Measurements from ENCODE around the gene HTRA3. TPM values are rescaled to one million over a fixed set of nuclear protein-coding genes. Genes with fewer than 3 reads are reported as not detected.

The HTRA3 gene
- total RNA-seq, 1 experiment from 2014 or later, result 0.64 TPM

DNA sequence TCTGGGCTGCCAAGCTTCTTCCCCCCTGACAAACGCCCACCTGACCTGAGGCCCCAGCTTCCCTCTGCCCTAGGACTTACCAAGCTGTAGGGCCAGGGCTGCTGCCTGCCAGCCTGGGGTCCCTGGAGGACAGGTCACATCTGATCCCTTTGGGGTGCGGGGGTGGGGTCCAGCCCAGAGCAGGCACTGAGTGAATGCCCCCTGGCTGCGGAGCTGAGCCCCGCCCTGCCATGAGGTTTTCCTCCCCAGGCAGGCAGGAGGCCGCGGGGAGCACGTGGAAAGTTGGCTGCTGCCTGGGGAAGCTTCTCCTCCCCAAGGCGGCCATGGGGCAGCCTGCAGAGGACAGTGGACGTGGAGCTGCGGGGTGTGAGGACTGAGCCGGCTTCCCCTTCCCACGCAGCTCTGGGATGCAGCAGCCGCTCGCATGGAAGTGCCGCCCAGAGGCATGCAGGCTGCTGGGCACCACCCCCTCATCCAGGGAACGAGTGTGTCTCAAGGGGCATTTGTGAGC lies 37.0 kb downstream of the HTRA3 start:
- DNase-seq (ENCODE audit: low spot score), result no peak
- ChIA-PET CTCF (no interaction called here), POLR2A (ENCODE audit: low non-redundant PET) (no interaction called here)
- H3K4me3 ChIP-seq (ENCODE audit: low read depth, low read length, poor library complexity, severe bottlenecking), result no peak overlapping the region
- no peaks in the 10 kb centered on the region for H3K9me3 ChIP-seq (ENCODE audit: low read depth, low read length, poor library complexity, severe bottlenecking)
- H3K36me3 ChIP-seq (ENCODE audit: insufficient read depth, low read length, poor library complexity, severe bottlenecking), result no peaks in the 10 kb centered on the region
- no peaks in the 10 kb centered on the region for H3K27me3 ChIP-seq (replicated peaks; ENCODE audit: insufficient read depth, low read depth, low read length, poor library complexity)
- intact Hi-C loops (cut with micrococcal nuclease; ENCODE audit: unreplicated experiment), result no loop called here
- H3K27ac ChIP-seq (ENCODE audit: low read depth, low read length, poor library complexity, severe bottlenecking), result no peak overlapping the region
- H3K4me1 ChIP-seq (ENCODE audit: insufficient read depth, low read length, poor library complexity, severe bottlenecking), result no peaks in the 10 kb centered on the region
- no TSS peak for BruUV-seq (replicated peaks)
- TF ChIP-seq CTCF (conservative IDR thresholded peaks at IDR 0.05; ENCODE audit: low read depth, low read length) (no peak), EZH2 (IDR thresholded peaks at IDR 0.05; ENCODE audit: borderline replicate concordance, low read depth, low read length, poor library complexity, severe bottlenecking) (no peak)

- H3K27ac ChIP-seq (ENCODE audit: low read depth, low read length, poor library complexity, severe bottlenecking), result no peak overlapping the region
- BruUV-seq (replicated peaks), result no TSS peak
- DNase-seq (ENCODE audit: low spot score), result no peak
- no peaks in the 10 kb centered on the region for H3K36me3 ChIP-seq (ENCODE audit: insufficient read depth, low read length, poor library complexity, severe bottlenecking)
- no peaks in the 10 kb centered on the region for H3K27me3 ChIP-seq (replicated peaks; ENCODE audit: insufficient read depth, low read depth, low read length, poor library complexity)
- ChIA-PET POLR2A (ENCODE audit: low non-redundant PET) (no interaction called here), CTCF (no interaction called here)
- intact Hi-C loops (cut with micrococcal nuclease; ENCODE audit: unreplicated experiment), result no loop called here
- H3K9me3 ChIP-seq (ENCODE audit: low read depth, low read length, poor library complexity, severe bottlenecking), result no peaks in the 10 kb centered on the region
- no peak overlapping the region for H3K4me3 ChIP-seq (ENCODE audit: low read depth, low read length, poor library complexity, severe bottlenecking)
- H3K4me1 ChIP-seq (ENCODE audit: insufficient read depth, low read length, poor library complexity, severe bottlenecking), result no peaks in the 10 kb centered on the region
- no peak for TF ChIP-seq EZH2 (IDR thresholded peaks at IDR 0.05; ENCODE audit: borderline replicate concordance, low read depth, low read length, poor library complexity, severe bottlenecking)
- no peak for TF ChIP-seq CTCF (conservative IDR thresholded peaks at IDR 0.05; ENCODE audit: low read depth, low read length)
Measured at GRCh38 chr4:8307121-8307520, 37.6 kb downstream of the HTRA3 start.

DNA sequence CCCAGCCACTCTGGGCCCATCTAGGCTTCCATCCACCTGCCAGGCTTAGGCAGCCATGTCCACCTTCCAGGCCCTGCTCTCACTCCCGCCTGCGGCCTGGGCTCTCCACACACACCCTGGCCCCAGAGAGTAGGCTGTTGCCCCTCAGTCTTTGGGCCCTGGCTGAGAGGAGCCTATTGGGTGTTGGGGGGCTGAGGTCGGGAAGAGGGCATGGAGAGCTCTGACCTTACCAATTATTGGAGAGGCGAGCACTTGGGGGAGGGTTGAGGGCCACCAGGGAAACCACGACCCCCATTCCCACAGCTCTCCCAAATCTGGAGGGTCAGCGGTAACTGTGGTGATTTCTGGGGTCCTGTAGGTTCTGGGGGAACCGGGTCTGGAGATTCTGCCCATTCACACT lies 38.2 kb downstream of the HTRA3 start:
- no peaks in the 10 kb centered on the region for H3K27me3 ChIP-seq (replicated peaks; ENCODE audit: insufficient read depth, low read depth, low read length, poor library complexity)

More for the DNA sequence above, 38.2 kb downstream of the HTRA3 start:
- TF ChIP-seq EZH2 (IDR thresholded peaks at IDR 0.05; ENCODE audit: borderline replicate concordance, low read depth, low read length, poor library complexity, severe bottlenecking), result no peak
- no peak for TF ChIP-seq CTCF (conservative IDR thresholded peaks at IDR 0.05; ENCODE audit: low read depth, low read length)
- no TSS peak for BruUV-seq (replicated peaks)
- Histone ChIP-seq H3K27ac (ENCODE audit: low read depth, low read length, poor library complexity, severe bottlenecking) (no peak overlapping the region), H3K4me1 (ENCODE audit: insufficient read depth, low read length, poor library complexity, severe bottlenecking) (no peaks in the 10 kb centered on the region), H3K9me3 (ENCODE audit: low read depth, low read length, poor library complexity, severe bottlenecking) (peaks cover 4% of the 10 kb centered on the region), H3K4me3 (ENCODE audit: low read depth, low read length, poor library complexity, severe bottlenecking) (no peak overlapping the region), H3K36me3 (ENCODE audit: insufficient read depth, low read length, poor library complexity, severe bottlenecking) (no peaks in the 10 kb centered on the region)
- DNase-seq (ENCODE audit: low spot score), result no peak
- intact Hi-C loops (cut with micrococcal nuclease; ENCODE audit: unreplicated experiment), result no loop called here
- ChIA-PET POLR2A (ENCODE audit: low non-redundant PET) (no interaction called here), CTCF (no interaction called here)
